Right forelimb (tissue), 1 donor: ENCODE results near the gene PKN3.
"Not testable (repeated sequence)": the region's sequence is repeated elsewhere in the genome, so short reads cannot be mapped to it uniquely, and the experiment has no call there.

Experiments used
- DNase-seq: peaks from one replicate; pipeline ENCODE4 v3.0.0-alpha.2; 2018

Gene PKN3

GRCh38 chr9:128694344-128694743 lies 8.0 kb upstream of the PKN3 start:
- DNase-seq, result no peak

DNA sequence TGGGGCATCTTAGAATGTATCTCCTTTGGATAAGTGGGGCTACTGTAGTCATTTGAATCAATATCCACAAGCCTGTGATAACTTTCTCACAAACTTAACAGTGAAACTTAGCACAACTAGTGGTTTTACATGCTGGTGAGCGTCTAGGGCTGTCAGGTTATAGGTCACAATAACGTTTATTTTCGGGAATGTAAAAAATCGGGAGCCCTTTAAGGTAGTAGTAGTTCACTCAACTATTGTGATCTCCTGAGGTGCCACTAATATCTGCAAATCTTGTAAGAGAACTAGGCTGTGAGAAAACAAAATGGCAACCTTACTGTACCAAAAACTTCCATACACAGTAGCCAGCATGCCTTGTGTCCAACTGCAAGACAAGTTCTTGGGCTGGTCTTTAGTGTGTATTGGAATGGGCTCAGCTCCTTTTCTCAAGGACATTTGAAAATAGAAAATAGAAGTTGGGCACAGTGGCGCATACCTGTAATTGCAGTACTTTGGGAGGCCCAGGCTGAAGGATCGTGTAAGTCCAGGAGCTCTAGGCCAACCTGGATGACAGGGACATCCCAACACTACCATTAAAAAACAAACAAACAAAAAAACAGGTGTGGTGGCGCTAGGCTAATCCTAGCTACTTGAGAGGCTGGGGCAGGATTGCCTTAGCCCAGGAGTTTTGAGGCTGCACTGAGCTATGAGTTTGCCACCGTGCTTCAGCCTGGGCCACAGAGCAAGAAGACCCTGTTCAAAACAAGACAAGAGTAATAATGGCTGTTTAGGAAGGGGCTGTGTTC lies 5.2 kb upstream of the PKN3 start:
- DNase-seq, result no peak

- DNase-seq, result not testable (repeated sequence)
These were observed 3.1 kb upstream of the PKN3 start for GRCh38 chr9:128699096-128699795.

- no peak for DNase-seq
These were observed 962 bp upstream of the PKN3 start for GRCh38 chr9:128701227-128701854.

DNA sequence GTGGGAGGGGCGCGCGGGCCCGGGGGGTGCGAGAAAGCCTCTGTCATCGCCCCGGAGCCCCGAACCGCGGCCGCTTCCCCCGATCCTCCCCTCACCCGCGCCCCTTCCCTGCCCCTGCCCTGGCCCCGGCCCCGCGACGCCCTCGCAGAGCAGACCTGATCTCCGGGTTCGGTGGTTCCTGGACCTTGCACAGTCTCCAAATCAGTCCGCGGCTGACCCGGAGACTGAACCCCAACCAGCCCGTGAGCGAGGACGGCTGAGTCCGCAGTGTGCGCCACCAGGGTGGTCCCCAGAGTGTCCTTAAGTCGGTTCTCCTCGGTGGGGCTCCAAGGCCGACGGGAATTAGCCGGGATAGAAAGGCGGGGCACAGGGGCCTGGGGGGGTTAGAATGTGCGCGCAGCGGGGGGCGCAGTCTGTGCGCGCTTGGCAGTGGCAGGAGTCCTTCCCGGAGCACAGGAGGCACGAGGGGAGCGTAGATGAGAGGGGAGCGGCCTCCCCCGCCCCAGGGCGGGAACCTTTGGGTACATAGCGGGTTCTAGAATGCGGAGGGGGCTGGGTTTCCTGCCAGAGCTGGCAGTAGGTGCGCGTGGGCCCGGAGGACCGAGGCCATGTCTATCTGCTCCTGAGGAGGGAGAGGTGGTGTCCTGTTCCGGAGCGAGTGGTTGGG lies 779 bp downstream of the PKN3 start:
- no peak for DNase-seq

GRCh38 chr9:128703616-128704355 lies 1.5 kb downstream of the PKN3 start:
- no peak for DNase-seq

- DNase-seq, result no peak
These were observed 2.0 kb downstream of the PKN3 start for GRCh38 chr9:128704356-128704670.

- DNase-seq, result no peak
These were observed 3.0 kb downstream of the PKN3 start for GRCh38 chr9:128705051-128705965.

DNA sequence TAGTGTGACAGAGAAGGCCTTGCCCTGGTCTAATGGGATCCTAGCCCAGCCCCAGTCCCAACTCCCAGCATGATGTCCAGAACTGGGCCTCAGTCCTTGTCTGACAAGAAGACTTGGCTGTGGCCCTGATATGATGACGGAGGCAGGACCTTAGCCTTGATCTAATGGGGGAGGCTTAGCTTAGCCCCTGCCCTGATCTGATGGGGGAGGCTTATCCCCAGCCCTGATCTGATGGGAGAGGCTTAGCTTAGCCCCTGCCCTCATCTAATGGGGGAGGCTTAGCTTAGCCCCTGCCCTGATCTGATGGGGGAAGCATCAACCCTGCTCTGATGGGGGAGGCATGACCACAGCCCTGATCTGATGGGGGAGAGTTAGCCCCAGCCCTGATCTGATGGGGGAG lies 3.7 kb downstream of the PKN3 start:
- DNase-seq, result no peak

- no peak for DNase-seq
These were observed 4.5 kb downstream of the PKN3 start for GRCh38 chr9:128706671-128707381.

DNA sequence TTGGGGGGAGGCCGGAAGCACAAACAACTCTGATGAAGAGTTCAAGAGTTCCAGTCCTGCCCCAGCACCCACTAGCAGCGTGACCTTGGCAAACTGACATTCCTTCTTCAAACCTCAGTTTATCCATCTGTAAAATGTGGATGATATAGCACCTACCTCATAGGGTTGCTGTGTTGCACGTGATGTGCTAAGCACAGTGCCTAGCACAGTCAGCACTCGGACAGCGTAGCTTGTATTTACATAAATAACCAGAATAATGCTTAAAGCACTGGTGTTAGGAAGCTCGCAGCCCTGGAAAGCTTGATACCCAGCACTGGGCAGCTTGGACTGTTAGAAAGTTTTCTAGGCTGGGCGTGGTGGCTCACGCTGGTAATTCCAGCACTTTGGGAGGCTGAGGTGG lies 5.1 kb downstream of the PKN3 start:
- DNase-seq, result no peak

DNA sequence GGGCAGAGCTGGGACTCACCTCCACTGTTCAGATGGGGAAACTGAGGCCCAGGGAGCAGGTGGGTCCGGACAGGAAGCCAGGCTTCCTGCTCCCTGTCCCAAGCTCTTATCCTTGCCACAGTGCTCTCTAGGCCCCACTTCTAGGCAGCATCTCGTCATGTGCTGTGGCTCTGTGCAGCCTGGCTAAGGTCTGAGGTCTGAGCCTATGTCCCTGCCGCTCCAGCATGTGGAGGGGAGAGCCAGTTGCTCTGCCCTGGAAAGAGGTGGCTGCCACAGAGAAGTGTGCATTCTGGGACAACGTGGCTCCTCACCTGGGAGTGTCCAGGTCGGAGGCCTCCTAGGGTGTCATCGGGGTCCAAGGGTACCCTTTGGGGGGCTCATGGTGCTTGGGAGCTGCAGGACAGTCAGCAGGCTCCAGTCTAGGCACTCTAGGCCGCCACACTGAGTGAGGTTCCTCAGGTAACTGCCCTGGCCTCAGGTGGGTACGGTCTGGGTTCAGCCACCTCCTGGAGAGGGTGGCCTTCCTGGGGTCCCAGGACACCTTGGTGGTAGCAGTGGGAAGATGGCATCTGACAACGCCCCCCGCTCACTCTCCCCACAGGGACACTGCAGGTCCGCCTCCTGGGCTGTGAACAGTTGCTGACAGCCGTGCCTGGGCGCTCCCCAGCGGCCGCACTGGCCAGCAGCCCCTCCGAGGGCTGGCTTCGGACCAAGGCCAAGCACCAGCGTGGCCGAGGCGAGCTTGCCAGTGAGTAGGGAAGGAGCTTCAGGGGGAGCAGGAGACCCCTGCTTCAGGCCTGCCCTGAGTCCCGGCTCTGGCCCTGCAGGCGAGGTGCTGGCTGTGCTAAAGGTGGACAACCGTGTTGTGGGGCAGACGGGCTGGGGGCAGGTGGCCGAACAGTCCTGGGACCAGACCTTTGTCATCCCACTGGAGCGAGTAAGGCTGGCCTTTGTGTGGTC lies 10.4 kb downstream of the PKN3 start:
- no peak for DNase-seq

DNA sequence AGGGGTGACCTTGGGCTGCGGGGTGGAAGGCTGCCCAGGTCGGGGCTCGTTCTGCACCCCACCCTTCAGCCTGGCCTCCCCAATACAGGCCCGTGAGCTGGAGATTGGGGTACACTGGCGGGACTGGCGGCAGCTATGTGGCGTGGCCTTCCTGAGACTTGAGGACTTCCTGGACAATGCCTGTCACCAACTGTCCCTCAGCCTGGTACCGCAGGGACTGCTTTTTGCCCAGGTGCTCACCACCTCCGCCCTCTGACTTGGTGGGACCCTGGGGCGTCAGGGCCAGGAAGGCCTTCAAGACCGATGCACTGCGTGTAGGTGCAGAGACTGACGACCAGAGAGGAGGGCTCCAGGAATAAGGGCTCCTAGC lies 11.1 kb downstream of the PKN3 start:
- DNase-seq, result no peak

GRCh38 chr9:128713941-128714573 lies 11.8 kb downstream of the PKN3 start:
- DNase-seq, result no peak

DNA sequence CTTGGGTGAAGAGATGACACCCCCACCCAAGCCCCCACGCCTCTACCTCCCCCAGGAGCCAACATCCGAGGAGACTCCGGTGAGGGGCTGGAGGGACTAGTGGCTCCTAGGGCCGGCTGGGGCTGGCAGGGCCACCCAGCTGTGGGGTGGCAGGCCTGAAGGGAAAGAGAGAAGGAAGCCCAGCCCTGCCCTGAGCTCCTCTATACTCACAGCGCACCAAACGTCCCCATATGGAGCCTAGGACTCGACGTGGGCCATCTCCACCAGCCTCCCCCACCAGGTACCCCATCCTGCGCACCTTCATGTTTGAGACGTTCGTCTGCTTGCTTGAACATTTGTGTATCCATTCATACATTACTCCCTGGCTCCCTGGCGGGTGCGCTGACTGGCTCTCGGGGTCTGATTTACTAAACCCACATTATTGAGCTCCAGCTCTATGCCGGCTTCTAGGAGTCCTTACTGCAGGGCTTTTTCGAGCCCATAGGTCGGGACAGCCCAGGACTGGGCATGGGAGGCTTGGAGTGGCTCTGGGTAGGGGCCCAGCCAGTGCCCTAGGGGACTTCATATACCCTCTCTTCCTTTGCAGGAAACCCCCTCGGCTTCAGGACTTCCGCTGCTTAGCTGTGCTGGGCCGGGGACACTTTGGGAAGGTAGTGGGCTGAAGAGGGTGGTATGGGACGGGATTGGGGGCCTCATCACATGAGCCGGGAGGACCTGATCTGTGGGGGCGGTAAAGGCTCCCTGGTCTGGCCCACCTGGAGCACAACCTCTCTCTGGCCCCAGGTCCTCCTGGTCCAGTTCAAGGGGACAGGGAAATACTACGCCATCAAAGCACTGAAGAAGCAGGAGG lies 12.5 kb downstream of the PKN3 start:
- no peak for DNase-seq

DNA sequence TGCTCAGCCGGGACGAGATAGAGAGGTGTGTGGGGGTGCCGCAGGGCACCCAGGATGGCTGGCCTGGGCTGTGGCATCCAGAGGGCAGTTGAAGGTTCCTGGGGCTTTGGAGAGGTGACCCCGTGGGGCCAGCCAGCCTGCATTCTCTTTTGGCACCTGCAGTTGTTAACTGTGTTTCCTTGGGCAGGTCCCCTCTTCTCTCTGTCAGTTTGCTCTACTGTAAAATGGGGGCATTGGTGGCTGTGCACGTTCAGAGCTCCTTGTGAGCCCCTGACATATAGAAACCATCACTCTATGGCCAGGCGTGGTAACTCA lies 13.1 kb downstream of the PKN3 start:
- no peak for DNase-seq

- DNase-seq, result no peak
These were observed 14.4 kb downstream of the PKN3 start for GRCh38 chr9:128716581-128717254.

DNA sequence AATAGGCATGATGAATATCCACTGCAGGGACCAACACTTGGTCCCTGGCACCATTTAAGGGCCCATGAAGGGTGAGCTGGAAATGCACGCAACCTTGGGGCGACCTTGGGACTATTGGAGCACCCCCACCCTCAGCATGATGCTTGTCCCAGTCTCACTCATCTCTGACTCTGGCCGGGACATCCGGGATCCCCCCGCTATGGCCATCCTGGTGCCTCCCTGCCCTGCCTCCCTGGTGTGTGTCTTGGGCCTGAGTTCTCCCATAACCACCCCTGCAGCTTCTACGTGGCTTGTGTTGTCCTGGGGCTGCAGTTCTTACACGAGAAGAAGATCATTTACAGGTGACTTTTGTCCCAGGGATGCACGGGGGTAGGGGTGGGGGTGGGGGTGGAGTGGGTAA lies 15.7 kb downstream of the PKN3 start:
- no peak for DNase-seq
